ENCODE results near the gene MED12. TPM values are rescaled to one million over a fixed set of nuclear protein-coding genes. Genes with fewer than 3 reads are reported as not detected.

The MED12 gene
- total and polyA plus RNA-seq, 2 experiments from 2014 or later, result 7.1 to 40.6 TPM

- Histone ChIP-seq H3K36me3 (ENCODE audit: insufficient read depth) (no peaks in the 10 kb centered on the region), H3K27me3 (ENCODE audit: insufficient read depth) (no peaks in the 10 kb centered on the region), H3K4me1 (ENCODE audit: insufficient read depth) (peaks cover 5% of the 10 kb centered on the region; the same call in 1 of the 2 replicates), H3K27ac (ENCODE audit: low read depth) (no peak overlapping the region), H4K20me1 (replicated peaks; ENCODE audit: insufficient read depth) (no peaks in the 10 kb centered on the region), H2AFZ (no peak overlapping the region), H3K79me2 (replicated peaks; ENCODE audit: insufficient read depth) (peaks cover 22% of the 10 kb centered on the region), H3F3A (replicated peaks; ENCODE audit: low read depth) (no peaks in the 10 kb centered on the region), H3K4me3 (no peak overlapping the region), H3K4me2 (no peak overlapping the region), H3K9me2 (ENCODE audit: insufficient read depth) (no peaks in the 10 kb centered on the region)
- H3K9me3 Mint-ChIP-seq, result no peaks in the 10 kb centered on the region
- H3K36me3 Mint-ChIP-seq (ENCODE audit: low read depth), result peaks cover 2% of the 10 kb centered on the region; the same call in 1 of the 3 replicates
- peaks cover 6% of the 10 kb centered on the region for H3K27me3 Mint-ChIP-seq (ENCODE audit: insufficient read depth, low read depth, poor library complexity)
- no peak overlapping the region for H3K27ac Mint-ChIP-seq
- TF ChIP-seq, protein P1, sequence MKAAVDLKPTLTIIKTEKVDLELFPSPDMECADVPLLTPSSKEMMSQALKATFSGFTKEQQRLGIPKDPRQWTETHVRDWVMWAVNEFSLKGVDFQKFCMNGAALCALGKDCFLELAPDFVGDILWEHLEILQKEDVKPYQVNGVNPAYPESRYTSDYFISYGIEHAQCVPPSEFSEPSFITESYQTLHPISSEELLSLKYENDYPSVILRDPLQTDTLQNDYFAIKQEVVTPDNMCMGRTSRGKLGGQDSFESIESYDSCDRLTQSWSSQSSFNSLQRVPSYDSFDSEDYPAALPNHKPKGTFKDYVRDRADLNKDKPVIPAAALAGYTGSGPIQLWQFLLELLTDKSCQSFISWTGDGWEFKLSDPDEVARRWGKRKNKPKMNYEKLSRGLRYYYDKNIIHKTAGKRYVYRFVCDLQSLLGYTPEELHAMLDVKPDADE (IDR thresholded peaks at IDR 0.05), result no peak
- TF ChIP-seq EZH2phosphoT487 (IDR thresholded peaks at IDR 0.05; ENCODE audit: unreplicated experiment) (no peak), POLR2AphosphoS5 (IDR thresholded peaks at IDR 0.05; ENCODE audit: low read depth) (no peak), EZH2 (IDR thresholded peaks at IDR 0.05; ENCODE audit: low read depth, unreplicated experiment) (no peak)
- DNase-seq (ENCODE audit: low spot score) (no peak), ATAC-seq (no peak)
- H3K4me1 Mint-ChIP-seq, result peaks cover 5% of the 10 kb centered on the region; the same call in 2 of the 3 replicates
- H3K4me3 Mint-ChIP-seq, result no peak overlapping the region
Observed at GRCh38 chrX:71070531-71070930, 47.9 kb upstream of the MED12 start.

DNA sequence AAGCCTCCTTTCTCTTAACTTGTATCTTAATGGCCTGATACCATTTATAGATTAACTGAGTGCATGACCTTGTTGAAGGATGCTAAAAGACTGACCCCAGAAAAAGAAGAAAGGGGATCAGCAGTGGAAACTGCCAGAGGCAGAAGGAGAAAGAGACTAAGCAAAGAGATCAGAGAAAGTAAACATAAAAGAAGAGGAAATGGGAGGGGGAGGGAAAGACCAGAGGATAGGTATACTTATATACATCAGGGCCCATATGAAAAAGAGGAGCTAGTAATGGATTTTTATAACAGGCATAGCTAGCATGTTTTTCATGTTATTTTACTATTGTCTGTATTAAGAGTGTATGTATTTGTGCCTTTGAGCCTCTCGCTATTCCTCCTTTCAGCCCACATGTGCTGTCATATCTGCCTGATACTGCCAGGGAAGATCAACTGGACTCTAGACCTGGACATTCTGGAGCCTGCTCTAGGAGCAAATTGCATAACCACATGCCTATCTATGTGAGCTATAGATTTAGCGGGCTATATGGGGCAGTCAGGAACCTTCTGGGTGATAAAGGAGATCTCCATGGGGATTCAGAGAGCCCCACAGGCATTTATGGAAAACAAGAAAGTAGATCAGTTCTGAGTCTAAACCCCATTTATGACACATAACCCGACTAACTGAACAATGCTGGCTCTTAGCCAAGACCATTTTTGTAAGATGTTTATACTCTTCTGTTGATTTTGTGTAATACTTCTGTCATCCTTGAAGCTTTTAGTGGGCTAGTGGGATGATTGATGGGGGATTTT lies 36.9 kb upstream of the MED12 start:
- Histone ChIP-seq H3K27me3 (ENCODE audit: insufficient read depth) (no peaks in the 10 kb centered on the region), H4K20me1 (replicated peaks; ENCODE audit: insufficient read depth) (no peaks in the 10 kb centered on the region), H3K79me2 (replicated peaks; ENCODE audit: insufficient read depth) (no peaks in the 10 kb centered on the region), H3K4me3 (no peak overlapping the region), H3F3A (replicated peaks; ENCODE audit: low read depth) (no peaks in the 10 kb centered on the region), H3K4me2 (no peak overlapping the region), H3K27ac (ENCODE audit: low read depth) (no peak overlapping the region), H3K36me3 (ENCODE audit: insufficient read depth) (no peaks in the 10 kb centered on the region), H2AFZ (no peak overlapping the region), H3K4me1 (ENCODE audit: insufficient read depth) (no peaks in the 10 kb centered on the region), H3K9me2 (ENCODE audit: insufficient read depth) (no peaks in the 10 kb centered on the region)
- H3K4me1 Mint-ChIP-seq, result no peaks in the 10 kb centered on the region
- H3K27ac Mint-ChIP-seq, result no peak overlapping the region
- H3K9me3 Mint-ChIP-seq, result no peaks in the 10 kb centered on the region
- no peaks in the 10 kb centered on the region for H3K27me3 Mint-ChIP-seq (ENCODE audit: insufficient read depth, low read depth, poor library complexity)
- H3K4me3 Mint-ChIP-seq, result no peak overlapping the region
- DNase-seq (ENCODE audit: low spot score), result no peak
- TF ChIP-seq JUNB (IDR thresholded peaks at IDR 0.05; ENCODE audit: unreplicated experiment), result no peak
- H3K36me3 Mint-ChIP-seq (ENCODE audit: low read depth), result no peaks in the 10 kb centered on the region
- no peak for ATAC-seq

DNA sequence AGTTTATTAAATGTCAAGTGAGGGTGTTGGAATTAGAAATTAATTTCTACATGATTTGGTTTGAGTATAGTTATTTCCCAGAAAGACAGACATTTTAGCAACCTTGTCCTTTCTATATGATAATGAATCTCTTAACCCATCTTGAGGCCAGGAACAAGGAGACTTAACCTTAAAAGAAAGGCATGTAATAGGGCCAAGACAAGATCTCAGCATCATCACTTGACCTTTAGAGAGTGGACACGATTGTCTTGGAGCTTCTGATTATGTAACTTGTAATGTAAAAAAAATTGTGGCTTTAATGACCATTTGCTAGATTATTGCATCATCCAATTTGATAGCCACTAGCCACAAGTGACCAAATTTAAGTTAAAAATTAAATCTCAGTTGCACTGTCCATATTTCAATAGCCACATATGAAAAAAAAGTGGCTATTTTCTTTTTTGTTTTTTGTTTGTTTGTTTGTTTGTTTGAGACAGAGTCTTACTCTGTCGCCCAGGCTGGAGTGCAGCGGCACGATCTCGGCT lies 36.2 kb upstream of the MED12 start:
- Histone ChIP-seq H3K36me3 (ENCODE audit: insufficient read depth) (no peaks in the 10 kb centered on the region), H3K4me3 (no peak overlapping the region), H4K20me1 (replicated peaks; ENCODE audit: insufficient read depth) (no peaks in the 10 kb centered on the region), H2AFZ (no peak overlapping the region), H3K4me1 (ENCODE audit: insufficient read depth) (no peaks in the 10 kb centered on the region), H3K27me3 (ENCODE audit: insufficient read depth) (no peaks in the 10 kb centered on the region), H3K9me2 (ENCODE audit: insufficient read depth) (no peaks in the 10 kb centered on the region), H3K79me2 (replicated peaks; ENCODE audit: insufficient read depth) (no peaks in the 10 kb centered on the region), H3K4me2 (no peak overlapping the region), H3F3A (replicated peaks; ENCODE audit: low read depth) (no peaks in the 10 kb centered on the region), H3K27ac (ENCODE audit: low read depth) (no peak overlapping the region)
- H3K36me3 Mint-ChIP-seq (ENCODE audit: low read depth), result no peaks in the 10 kb centered on the region
- no peaks in the 10 kb centered on the region for H3K9me3 Mint-ChIP-seq
- H3K27me3 Mint-ChIP-seq (ENCODE audit: insufficient read depth, low read depth, poor library complexity), result no peaks in the 10 kb centered on the region
- no peak overlapping the region for H3K27ac Mint-ChIP-seq
- no peak for ATAC-seq
- no peak for DNase-seq (ENCODE audit: low spot score)
- no peaks in the 10 kb centered on the region for H3K4me1 Mint-ChIP-seq
- H3K4me3 Mint-ChIP-seq, result no peak overlapping the region
- TF ChIP-seq, protein P2, sequence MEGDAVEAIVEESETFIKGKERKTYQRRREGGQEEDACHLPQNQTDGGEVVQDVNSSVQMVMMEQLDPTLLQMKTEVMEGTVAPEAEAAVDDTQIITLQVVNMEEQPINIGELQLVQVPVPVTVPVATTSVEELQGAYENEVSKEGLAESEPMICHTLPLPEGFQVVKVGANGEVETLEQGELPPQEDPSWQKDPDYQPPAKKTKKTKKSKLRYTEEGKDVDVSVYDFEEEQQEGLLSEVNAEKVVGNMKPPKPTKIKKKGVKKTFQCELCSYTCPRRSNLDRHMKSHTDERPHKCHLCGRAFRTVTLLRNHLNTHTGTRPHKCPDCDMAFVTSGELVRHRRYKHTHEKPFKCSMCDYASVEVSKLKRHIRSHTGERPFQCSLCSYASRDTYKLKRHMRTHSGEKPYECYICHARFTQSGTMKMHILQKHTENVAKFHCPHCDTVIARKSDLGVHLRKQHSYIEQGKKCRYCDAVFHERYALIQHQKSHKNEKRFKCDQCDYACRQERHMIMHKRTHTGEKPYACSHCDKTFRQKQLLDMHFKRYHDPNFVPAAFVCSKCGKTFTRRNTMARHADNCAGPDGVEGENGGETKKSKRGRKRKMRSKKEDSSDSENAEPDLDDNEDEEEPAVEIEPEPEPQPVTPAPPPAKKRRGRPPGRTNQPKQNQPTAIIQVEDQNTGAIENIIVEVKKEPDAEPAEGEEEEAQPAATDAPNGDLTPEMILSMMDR (conservative IDR thresholded peaks at IDR 0.05; ENCODE audit: low read depth in 2 of 2), result no peak
- TF ChIP-seq JUNB (IDR thresholded peaks at IDR 0.05; ENCODE audit: unreplicated experiment) (no peak), POLR2AphosphoS5 (IDR thresholded peaks at IDR 0.05; ENCODE audit: low read depth) (no peak)

Data from GM23338 (cell line).